H1 (cell line): ENCODE measurements around the gene CLDN3. TPM values are rescaled to one million over a fixed set of nuclear protein-coding genes. Genes with fewer than 3 reads are reported as not detected.

ENCODE experiments used
- EGR1 ChIP-seq: IDR thresholded peaks from 2 replicates; pipeline ENCODE4 v1.6.1; 2011; ENCODE audit warnings: low read depth, low read length, borderline replicate concordance
- EP300 ChIP-seq, 2 experiments: IDR thresholded peaks; 1 replicate in 1 of 2; 2 replicates in 1 of 2; pipeline ENCODE4 v1.6.1; 2011 to 2012; ENCODE audit warnings: low read depth in 2 of 2, low read length in 2 of 2, mild to moderate bottlenecking in 2 of 2, borderline replicate concordance in 1 of 2, inconsistent platforms in 1 of 2, moderate library complexity in 1 of 2
- FOSL1 ChIP-seq: IDR thresholded peaks from 2 replicates; pipeline ENCODE4 v1.6.1; 2011; ENCODE audit warnings: mild to moderate bottlenecking, low read depth, low read length, moderate library complexity; ENCODE audit not compliant: insufficient read depth
- KDM4A ChIP-seq: IDR thresholded peaks from one replicate; pipeline ENCODE4 v1.7.1; 2012; ENCODE audit warnings: low read depth, mild to moderate bottlenecking, moderate library complexity, low read length, inconsistent platforms; ENCODE audit not compliant: severe bottlenecking
- MAX ChIP-seq: IDR thresholded peaks from 2 replicates; pipeline ENCODE4 v1.6.1; 2012; ENCODE audit warnings: inconsistent platforms
- RAD21 ChIP-seq, 2 experiments: IDR thresholded peaks in 1 of 2; conservative IDR thresholded peaks in 1 of 2; 2 replicates each; pipeline ENCODE4 v1.6.1; 2011; ENCODE audit warnings: low read depth in 2 of 2, low read length in 2 of 2, improper control_type of control experiment in 1 of 2, inconsistent platforms in 1 of 2, mild to moderate bottlenecking in 1 of 2, moderate library complexity in 1 of 2
- RFX5 ChIP-seq: IDR thresholded peaks from 2 replicates; pipeline ENCODE4 v1.6.1; 2011; ENCODE audit warnings: low read depth, low read length, improper control_type of control experiment, borderline replicate concordance
- SIN3A ChIP-seq, 2 experiments: IDR thresholded peaks in 1 of 2; conservative IDR thresholded peaks in 1 of 2; 2 replicates each; pipeline ENCODE4 v1.6.1; 2011 to 2012; ENCODE audit warnings: low read length in 2 of 2, improper control_type of control experiment in 1 of 2, low read depth in 1 of 2, mild to moderate bottlenecking in 1 of 2
- SRF ChIP-seq: IDR thresholded peaks from 2 replicates; pipeline ENCODE4 v1.6.1; 2011; ENCODE audit warnings: mild to moderate bottlenecking, low read depth, low read length, moderate library complexity
- TCF12 ChIP-seq: IDR thresholded peaks from 2 replicates; pipeline ENCODE4 v1.6.1; 2011; ENCODE audit warnings: low read depth, mild to moderate bottlenecking, low read length
- TEAD4 ChIP-seq: IDR thresholded peaks from 2 replicates; pipeline ENCODE4 v1.6.1; 2012; ENCODE audit warnings: low read depth, low read length, inconsistent platforms, mixed read lengths
- polyA plus RNA-seq, 7 experiments: library from polyadenylated mRNA; depleted of rRNA in 3 of 7; stranded (reverse) in 5 of 7; unstranded in 2 of 7; fragments of >200 nt in 5 of 7; fragments of 200-250 nt in 2 of 7; gene quantifications; 1 replicate in 5 of 7; 2 replicates in 1 of 7; 4 replicates in 1 of 7; pipeline versions ENCODE4 v1.2.1 to v1.2.3, GENCODE V29; 2011 to 2013; ENCODE audit warnings: missing spikeins in 2 of 7, mixed read lengths in 2 of 7
- total RNA-seq: library from RNA; stranded (reverse); fragmentation: NEBNext Ultra II Directional; extraction: Animal tissue kit (Norgen Biotek cat#: 25700); gene quantifications from 2 replicates; pipeline ENCODE4 v1.2.1, GENCODE V29; 2021
- TF ChIP-seq, protein P1 (sequence below), 3 experiments: IDR thresholded peaks; 1 replicate in 2 of 3; 2 replicates in 1 of 3; pipeline versions ENCODE4 v1.5.1 to v1.6.1; 2011; ENCODE audit warnings: low read length in 3 of 3, mild to moderate bottlenecking in 3 of 3, inconsistent platforms in 2 of 3, low read depth in 1 of 3, moderate library complexity in 1 of 3; ENCODE audit not compliant: insufficient read depth in 1 of 3; ENCODE audit errors: control extremely low read depth in 1 of 3

Gene CLDN3
- total and polyA plus RNA-seq, 2 of the 8 experiments (the other 6 are each of a cell fraction or from before 2014, with no cell fraction given), result 19.1 to 65.2 TPM

GRCh38 chr7:73811760-73812168 is 41.7 kb upstream of the CLDN3 start (continued):
- TF ChIP-seq, protein P1, sequence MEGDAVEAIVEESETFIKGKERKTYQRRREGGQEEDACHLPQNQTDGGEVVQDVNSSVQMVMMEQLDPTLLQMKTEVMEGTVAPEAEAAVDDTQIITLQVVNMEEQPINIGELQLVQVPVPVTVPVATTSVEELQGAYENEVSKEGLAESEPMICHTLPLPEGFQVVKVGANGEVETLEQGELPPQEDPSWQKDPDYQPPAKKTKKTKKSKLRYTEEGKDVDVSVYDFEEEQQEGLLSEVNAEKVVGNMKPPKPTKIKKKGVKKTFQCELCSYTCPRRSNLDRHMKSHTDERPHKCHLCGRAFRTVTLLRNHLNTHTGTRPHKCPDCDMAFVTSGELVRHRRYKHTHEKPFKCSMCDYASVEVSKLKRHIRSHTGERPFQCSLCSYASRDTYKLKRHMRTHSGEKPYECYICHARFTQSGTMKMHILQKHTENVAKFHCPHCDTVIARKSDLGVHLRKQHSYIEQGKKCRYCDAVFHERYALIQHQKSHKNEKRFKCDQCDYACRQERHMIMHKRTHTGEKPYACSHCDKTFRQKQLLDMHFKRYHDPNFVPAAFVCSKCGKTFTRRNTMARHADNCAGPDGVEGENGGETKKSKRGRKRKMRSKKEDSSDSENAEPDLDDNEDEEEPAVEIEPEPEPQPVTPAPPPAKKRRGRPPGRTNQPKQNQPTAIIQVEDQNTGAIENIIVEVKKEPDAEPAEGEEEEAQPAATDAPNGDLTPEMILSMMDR (IDR thresholded peaks at IDR 0.05; ENCODE audit: control extremely low read depth in 1 of 3, insufficient read depth in 1 of 3, low read depth in 1 of 3, low read length in 3 of 3), result peak; percentile 90 to 97 (median 91)
- peak; percentile 38; the same call in 1 of the 2 replicates for TF ChIP-seq MAX
- 0 out of 4 replicates have a peak, but pooled peaks of 1 of the 2 experiments have one; percentile 48 for TF ChIP-seq SIN3A (conservative IDR thresholded peaks at IDR 0.05 in 1 of 2, IDR thresholded peaks at IDR 0.05 in 1 of 2; ENCODE audit: low read depth in 1 of 2, low read length in 2 of 2)
- peak; percentile 28; the same call in 1 of the 2 replicates for TF ChIP-seq RFX5
- TF ChIP-seq SRF, result no peak
- TF ChIP-seq TEAD4, result no peak
- 0 out of 2 replicates have a peak, but pooled peaks have one; percentile 65 for TF ChIP-seq TCF12
- no peak for TF ChIP-seq EP300 (IDR thresholded peaks at IDR 0.05; ENCODE audit: borderline replicate concordance in 1 of 2, low read depth in 2 of 2, low read length in 2 of 2)
- TF ChIP-seq KDM4A, result no peak
- TF ChIP-seq RAD21 (IDR thresholded peaks at IDR 0.05 in 1 of 2, conservative IDR thresholded peaks at IDR 0.05 in 1 of 2; ENCODE audit: low read depth in 2 of 2, low read length in 2 of 2), result peak; percentile 89 to 92
- no peak for TF ChIP-seq EGR1
- no peak for TF ChIP-seq FOSL1
